NCI-H2196 treated with DMSO at 0.1 percent for 48 hours (cell line): ENCODE results near the gene CDADC1.

Experiments used
- DNase-seq: peaks from one replicate; lab custom pipeline; 2025; ENCODE audit not compliant: unreplicated experiment; lab: John Stamatoyannopoulos, UW

Gene CDADC1

GRCh38 chr13:49235856-49236431 is 11.8 kb upstream of the CDADC1 start:
- no peak for DNase-seq

DNA sequence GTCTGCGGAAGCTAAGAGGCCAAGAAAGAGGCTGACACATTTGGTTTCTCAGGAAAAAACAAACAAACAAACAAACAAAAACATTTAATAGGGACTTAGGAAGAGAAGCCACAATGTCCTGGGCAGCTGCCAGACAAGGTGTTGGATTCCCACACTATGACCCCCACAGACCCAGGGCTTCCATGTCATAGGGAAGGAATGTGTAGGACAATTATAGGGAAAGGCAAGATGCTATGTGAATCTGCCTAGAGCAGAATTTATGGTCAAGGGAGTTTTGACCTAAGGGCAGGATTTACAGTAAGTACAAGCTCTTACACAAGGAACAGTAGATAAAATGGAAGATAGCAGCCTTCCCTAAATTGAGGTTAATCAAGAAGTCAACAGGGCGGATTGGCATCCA is 9.1 kb upstream of the CDADC1 start:
- no peak for DNase-seq

DNA sequence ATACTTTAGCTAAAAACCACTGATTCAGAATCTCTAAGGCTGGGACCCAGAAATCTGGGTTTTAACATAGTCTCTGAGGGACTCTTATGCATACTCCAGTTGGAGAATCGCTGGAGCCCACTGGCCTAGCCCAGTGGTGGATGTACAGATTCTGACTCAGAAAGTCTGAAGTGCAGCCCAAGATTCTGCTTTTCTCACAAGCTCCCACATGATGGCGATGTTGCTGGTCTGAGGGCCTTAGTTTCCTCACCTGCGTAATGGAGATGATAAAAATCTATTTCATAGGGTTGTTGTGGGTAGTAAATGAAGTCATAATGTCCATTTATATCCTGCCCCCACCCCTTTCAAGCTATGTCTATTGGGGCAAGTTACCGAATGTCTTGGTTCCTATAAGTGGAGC is 7.7 kb upstream of the CDADC1 start:
- DNase-seq: no peak

GRCh38 chr13:49241296-49241695 is 6.4 kb upstream of the CDADC1 start:
- no peak for DNase-seq

DNA sequence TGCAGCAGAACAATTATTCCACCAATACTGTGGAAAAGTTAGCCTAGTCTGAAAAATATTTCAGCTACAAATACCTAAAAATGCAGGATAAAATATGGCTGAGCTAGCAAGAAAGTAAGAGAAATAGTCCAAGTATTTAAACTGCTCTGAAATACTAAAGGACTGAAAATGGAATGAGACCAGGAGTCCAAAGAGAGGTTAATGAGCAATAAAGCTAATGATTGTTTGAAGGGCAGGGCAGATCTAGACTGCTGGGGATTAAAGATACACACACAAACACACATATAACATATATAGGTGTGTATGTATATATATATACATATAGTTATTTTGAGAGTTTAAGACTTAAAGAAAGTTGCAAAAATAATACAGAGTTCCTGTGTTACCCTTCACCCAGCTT is 2.6 kb upstream of the CDADC1 start:
- DNase-seq: no peak

DNA sequence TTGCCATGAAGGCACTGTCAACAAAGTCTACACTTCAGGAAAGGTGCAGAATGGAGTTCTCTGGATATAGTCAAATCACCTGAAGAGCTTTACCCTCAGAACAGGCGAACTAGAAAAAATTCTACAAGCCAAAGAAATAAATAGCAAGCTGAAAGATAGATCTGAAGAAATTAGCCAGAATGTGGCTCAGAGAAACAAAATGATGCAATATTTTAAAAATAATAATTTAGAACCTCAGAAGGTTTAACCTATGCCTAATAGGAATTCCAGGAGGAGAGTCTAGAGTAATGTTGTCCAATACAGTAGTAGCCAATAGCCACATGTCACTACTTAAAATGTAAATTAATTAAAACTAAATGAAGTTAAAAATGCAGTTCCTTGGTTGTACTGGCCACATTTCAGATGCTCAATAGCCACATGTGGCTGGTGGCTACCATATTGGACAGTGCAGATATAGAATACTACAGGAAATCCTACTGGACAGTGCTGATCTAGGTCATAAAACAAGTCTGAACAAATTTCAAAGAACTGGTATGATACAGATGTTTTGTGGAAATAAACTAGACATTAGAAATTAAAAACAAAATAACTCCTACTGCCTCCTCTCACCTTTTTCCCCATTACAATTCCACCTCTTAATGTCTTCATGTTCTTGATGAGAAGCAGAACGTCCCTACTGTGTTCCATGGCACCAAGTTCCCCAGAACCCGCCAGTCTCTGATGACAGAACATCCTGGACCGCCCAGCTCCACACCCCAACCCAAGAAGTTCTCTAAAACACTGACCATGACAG is 679 bp upstream of the CDADC1 start:
- DNase-seq: no peak

GRCh38 chr13:49248622-49249002 is 887 bp downstream of the CDADC1 start:
- no peak for DNase-seq

GRCh38 chr13:49251326-49251725 is 3.6 kb downstream of the CDADC1 start:
- DNase-seq: no peak

DNA sequence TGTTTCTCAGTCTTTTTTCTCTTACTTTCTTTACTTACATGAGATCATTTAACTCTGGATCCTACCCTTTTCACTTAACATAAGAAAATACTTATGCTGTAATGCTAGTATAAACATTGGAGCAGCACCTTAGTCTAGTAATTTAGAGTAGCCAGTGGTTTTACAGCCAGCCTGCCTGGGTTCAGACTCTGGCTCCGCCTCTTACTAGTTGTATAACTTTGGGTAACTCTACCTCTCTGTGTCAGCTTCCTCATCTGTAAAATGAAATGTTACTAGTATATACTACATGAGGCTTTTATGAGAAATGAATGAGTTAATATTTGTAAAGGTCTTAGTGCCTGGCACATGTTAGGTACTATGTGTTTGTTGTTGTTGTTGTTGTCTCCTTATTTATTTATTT is 5.6 kb downstream of the CDADC1 start:
- no peak for DNase-seq

GRCh38 chr13:49254007-49254406 is 6.3 kb downstream of the CDADC1 start:
- DNase-seq: no peak

GRCh38 chr13:49256841-49257240 is 9.1 kb downstream of the CDADC1 start:
- DNase-seq: no peak

- DNase-seq: no peak
Observed at GRCh38 chr13:49258089-49258796, 10.5 kb downstream of the CDADC1 start.

GRCh38 chr13:49259586-49259985 is 11.9 kb downstream of the CDADC1 start:
- no peak for DNase-seq

DNA sequence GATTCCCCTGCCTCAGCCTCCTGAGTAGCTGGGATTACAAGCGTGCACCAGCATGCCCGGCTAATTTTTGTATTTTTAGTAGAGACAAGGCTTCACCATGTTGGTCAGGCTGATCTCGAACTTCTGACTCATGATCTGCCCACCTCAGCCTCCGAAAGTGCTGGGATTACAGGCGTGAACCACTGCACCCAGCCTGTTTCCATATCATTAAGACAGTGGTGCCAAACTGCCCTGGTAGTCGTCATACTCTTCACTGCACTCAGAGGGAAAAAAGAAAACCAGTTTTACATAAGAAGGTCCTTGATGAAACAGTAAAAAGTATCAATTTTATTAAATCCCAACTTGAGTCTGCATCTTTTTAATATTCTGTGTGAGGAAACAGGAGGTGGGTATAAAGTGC is 14.9 kb downstream of the CDADC1 start:
- no peak for DNase-seq

DNA sequence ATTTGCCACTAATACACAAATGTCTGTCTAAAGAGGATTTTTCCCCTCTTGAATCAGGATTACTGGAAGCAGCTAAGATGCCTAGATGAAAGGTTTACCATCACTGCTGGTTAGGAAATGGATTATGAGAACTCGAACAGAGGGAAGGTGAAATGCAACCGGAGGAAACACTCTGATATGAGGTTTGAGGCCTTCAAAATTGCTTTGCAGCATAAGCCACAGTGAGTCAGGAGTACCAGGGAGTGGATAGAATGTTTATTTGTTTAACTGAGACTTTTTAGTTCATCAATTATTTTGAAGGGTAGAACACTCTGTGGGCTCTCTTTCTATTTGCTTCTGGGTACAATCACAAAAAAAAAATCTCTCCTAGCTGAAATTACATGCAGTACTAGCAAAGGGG is 18.1 kb downstream of the CDADC1 start:
- no peak for DNase-seq

DNA sequence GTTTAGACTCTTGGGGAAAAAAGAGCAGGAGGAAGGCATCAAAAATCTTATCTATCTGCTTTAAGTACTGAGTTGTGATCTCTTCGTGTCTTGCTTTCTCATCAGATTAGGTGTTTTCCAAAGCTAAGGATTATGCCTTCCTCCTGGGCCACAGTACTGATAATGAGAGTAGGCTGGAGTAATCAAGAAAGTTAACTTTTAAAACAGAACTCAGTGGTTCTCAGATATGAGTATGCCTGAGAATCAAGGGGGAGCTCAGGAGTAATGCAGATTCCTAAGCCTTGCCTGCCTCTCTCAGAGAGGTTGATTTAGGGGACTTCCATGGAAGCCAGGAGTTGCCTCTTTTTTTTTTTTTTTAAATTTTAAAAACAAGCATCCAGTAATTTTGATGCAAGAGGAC is 23.5 kb downstream of the CDADC1 start:
- no peak for DNase-seq

DNA sequence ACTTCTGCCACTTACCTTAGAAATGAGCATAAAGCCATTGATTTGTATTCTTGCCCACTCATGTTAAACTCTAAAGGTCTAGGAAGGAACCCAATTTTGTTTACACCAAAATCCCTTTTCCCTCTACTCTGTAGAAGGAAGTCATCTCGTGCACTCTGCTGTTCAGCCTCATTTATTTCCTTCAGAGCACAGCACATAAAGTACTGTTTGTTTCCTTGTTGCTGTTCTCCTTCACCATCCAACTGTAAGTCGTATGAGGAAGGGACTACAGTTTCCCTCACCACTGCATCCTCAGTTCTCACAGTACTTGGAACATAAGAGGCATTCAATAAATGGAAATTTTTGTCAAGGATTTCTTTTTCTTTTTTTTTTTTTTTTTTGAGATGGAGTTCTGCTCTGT is 24.6 kb downstream of the CDADC1 start:
- no peak for DNase-seq

DNA sequence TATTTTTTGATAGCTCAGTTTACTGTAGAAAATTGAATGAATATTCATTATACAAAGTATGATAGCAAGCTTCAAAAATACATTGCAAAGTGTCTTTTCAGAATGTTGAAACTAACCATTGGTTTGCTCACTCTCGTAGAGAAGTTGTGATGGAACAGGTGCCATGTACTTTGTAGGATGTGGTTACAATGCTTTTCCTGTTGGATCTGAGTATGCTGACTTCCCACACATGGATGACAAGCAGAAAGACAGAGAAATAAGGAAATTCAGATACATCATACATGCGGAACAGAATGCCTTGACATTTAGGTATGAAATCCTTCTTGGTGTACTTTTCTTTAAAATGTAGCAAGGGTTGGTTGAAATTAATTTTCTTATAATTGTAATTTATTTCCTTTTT is 30.5 kb downstream of the CDADC1 start:
- DNase-seq: no peak

GRCh38 chr13:49279112-49279511 is 31.4 kb downstream of the CDADC1 start:
- DNase-seq: no peak

- DNase-seq: no peak
Observed at GRCh38 chr13:49279885-49280284, 32.2 kb downstream of the CDADC1 start.

DNA sequence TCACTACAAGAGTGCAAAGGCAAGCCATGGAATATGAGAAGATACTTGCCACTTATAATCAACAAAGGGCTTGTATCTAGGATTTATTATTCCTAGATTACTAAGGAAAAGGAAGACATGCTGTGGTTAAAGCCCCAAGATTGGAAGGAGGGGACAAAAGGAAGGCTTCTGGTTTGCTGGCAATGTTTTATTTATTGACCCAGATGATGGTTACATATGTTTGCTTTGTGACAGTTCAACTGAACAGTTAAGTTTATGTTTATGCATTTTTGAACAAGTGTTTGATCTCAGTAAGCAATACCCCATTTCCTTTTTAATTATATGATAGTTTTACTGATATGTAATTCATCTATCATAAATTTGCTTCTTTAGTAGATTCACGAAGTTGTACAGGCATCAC is 40.3 kb downstream of the CDADC1 start:
- no peak for DNase-seq

- DNase-seq: no peak
Observed at GRCh38 chr13:49288458-49288857, 40.7 kb downstream of the CDADC1 start.
